Gastroesophageal sphincter (tissue), 4 donors: Measurements from ENCODE around the gene LMF2. TPM values are rescaled to one million over a fixed set of nuclear protein-coding genes. Genes with fewer than 3 reads are reported as not detected.

ENCODE experiments used
- ATAC-seq: fragments of 150-250 bp; one replicate; pipeline ENCODE4 v1.9.1; 2016; ENCODE audit warnings: mild to moderate bottlenecking, moderate library complexity
- H3K27ac ChIP-seq, 4 donors: fragments of 200-600 bp; sonication (generic) in 3 of 4; 1 replicate in 3 of 4; 2 replicates in 1 of 4; pipeline ENCODE4 v1.5.1; 2016 to 2019
- H3K27me3 ChIP-seq: fragments of 200-600 bp; sonication (generic); one replicate; pipeline ENCODE4 v1.5.1; 2019
- H3K36me3 ChIP-seq, 2 donors: fragments of 200-600 bp; sonication (generic); one replicate each; pipeline ENCODE4 v1.5.1; 2019; ENCODE audit warnings: control low read depth in 1 of 2
- H3K4me1 ChIP-seq, 3 donors: fragments of 200-600 bp; sonication (generic); 1 replicate in 2 of 3; 2 replicates in 1 of 3; pipeline ENCODE4 v1.5.1; 2016 to 2019; ENCODE audit warnings: control low read depth in 2 of 3
- H3K4me3 ChIP-seq, 2 donors: fragments of 200-600 bp; sonication (generic); one replicate each; pipeline ENCODE4 v1.5.1; 2019; ENCODE audit warnings: mild to moderate bottlenecking in 1 of 2, moderate library complexity in 1 of 2
- H3K9me3 ChIP-seq, 3 donors: fragments of 200-600 bp; sonication (generic); one replicate each; pipeline ENCODE4 v1.5.1; 2017 to 2019; ENCODE audit warnings: control low read depth in 2 of 3
- EP300 ChIP-seq: sonication (generic); formaldehyde crosslinking; IDR thresholded peaks from one replicate; pipeline ENCODE4 v1.6.1; 2017; ENCODE audit warnings: antibody characterized with exemption, mild to moderate bottlenecking
- POLR2A ChIP-seq, 2 donors: fragments of 450-650 bp; IDR thresholded peaks; one replicate each; pipeline ENCODE4 v1.6.1; 2017; ENCODE audit warnings: antibody characterized with exemption in 2 of 2, mild to moderate bottlenecking in 2 of 2, moderate library complexity in 1 of 2
- POLR2AphosphoS5 ChIP-seq: sonication (generic); formaldehyde crosslinking; IDR thresholded peaks from one replicate; pipeline ENCODE4 v1.6.1; 2017; ENCODE audit warnings: antibody characterized with exemption
- WGBS, 2 donors: methylation state at CpG; one replicate each; pipeline ENCODE4 v1.1.5; 2018; ENCODE audit warnings: low coverage in 1 of 2; 5-methylcytosine and 5-hydroxymethylcytosine counted together
- total RNA-seq, 4 donors: library from RNA; depleted of rRNA; stranded (reverse); fragments of >200 nt; gene quantifications; one replicate each; pipeline ENCODE4 v1.1.0, GENCODE V29; 2016
- TF ChIP-seq, protein P1 (sequence below), 4 experiments: fragments of 200-600 bp in 2 of 4; fragments of 450-650 bp in 2 of 4; sonication (generic) in 1 of 4; IDR thresholded peaks; one replicate each; pipeline ENCODE4 v1.5.1; 2017 to 2019; ENCODE audit warnings: antibody characterized with exemption in 4 of 4, mild to moderate bottlenecking in 2 of 4, moderate library complexity in 2 of 4

Gene LMF2
- total RNA-seq, 4 donors from 2014 or later, result 35.5 to 58.4 (median 45.1) TPM

DNA sequence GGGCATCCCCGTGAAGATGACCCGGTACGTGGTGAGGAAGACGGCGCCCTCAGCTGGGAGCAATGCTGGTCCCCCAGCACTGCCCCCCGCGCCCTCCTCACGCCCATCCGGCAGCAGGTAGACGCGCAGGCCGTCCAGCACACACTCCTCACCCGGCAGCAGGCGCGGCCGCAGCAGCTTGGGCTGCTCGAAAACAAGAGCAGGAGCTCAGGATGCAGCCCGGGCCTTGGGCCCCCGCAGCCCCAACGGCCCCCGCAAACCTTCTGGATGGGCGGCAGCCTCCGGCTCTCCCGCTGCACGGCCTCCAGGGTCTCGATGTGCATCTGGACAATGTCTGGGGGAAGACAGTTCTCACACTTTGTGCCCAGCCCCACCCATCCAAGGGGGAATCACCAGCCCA lies 46.0 kb downstream of the LMF2 start:
- H3K4me1 ChIP-seq, result no peaks in the 10 kb centered on the region
- H3K27ac ChIP-seq, result no peak overlapping the region
- no peaks in the 10 kb centered on the region for H3K27me3 ChIP-seq
- WGBS, 2 donors, result 80 to 95% methylated on average over 1 to 14 of the region's 26 CpGs
- TF ChIP-seq POLR2A (IDR thresholded peaks at IDR 0.05) (no peak), EP300 (no peak), POLR2AphosphoS5 (no peak)
- TF ChIP-seq, protein P1, sequence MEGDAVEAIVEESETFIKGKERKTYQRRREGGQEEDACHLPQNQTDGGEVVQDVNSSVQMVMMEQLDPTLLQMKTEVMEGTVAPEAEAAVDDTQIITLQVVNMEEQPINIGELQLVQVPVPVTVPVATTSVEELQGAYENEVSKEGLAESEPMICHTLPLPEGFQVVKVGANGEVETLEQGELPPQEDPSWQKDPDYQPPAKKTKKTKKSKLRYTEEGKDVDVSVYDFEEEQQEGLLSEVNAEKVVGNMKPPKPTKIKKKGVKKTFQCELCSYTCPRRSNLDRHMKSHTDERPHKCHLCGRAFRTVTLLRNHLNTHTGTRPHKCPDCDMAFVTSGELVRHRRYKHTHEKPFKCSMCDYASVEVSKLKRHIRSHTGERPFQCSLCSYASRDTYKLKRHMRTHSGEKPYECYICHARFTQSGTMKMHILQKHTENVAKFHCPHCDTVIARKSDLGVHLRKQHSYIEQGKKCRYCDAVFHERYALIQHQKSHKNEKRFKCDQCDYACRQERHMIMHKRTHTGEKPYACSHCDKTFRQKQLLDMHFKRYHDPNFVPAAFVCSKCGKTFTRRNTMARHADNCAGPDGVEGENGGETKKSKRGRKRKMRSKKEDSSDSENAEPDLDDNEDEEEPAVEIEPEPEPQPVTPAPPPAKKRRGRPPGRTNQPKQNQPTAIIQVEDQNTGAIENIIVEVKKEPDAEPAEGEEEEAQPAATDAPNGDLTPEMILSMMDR (IDR thresholded peaks at IDR 0.05), result no peak
- ATAC-seq, result no peak
- no peak overlapping the region for H3K4me3 ChIP-seq
- H3K36me3 ChIP-seq, result peaks cover 0 to 100% of the 10 kb centered on the region in 2 donors
- no peaks in the 10 kb centered on the region for H3K9me3 ChIP-seq

GRCh38 chr22:50460938-50461337 lies 46.6 kb downstream of the LMF2 start:
- no peaks in the 10 kb centered on the region for H3K9me3 ChIP-seq
- H3K36me3 ChIP-seq, result peaks cover 0 to 100% of the 10 kb centered on the region in 2 donors
- no peaks in the 10 kb centered on the region for H3K27me3 ChIP-seq
- H3K4me1 ChIP-seq, result no peaks in the 10 kb centered on the region
- no peak overlapping the region for H3K4me3 ChIP-seq
- TF ChIP-seq, protein P1 (IDR thresholded peaks at IDR 0.05), result no peak
- TF ChIP-seq POLR2A (IDR thresholded peaks at IDR 0.05), result no peak
- TF ChIP-seq EP300, result no peak
- no peak for TF ChIP-seq POLR2AphosphoS5
- ATAC-seq, result no peak
- no peak overlapping the region for H3K27ac ChIP-seq
- 94 to 100% methylated on average over 1 to 12 of the region's 17 CpGs for WGBS, 2 donors

GRCh38 chr22:50459496-50460140 lies 47.9 kb downstream of the LMF2 start:
- H3K9me3 ChIP-seq, result no peaks in the 10 kb centered on the region
- ATAC-seq, result no peak
- no peaks in the 10 kb centered on the region for H3K4me1 ChIP-seq
- WGBS, 2 donors, result no CpG with 5 or more reads among the region's 41 CpGs
- TF ChIP-seq POLR2AphosphoS5 (no peak), POLR2A (IDR thresholded peaks at IDR 0.05) (no peak), EP300 (no peak)
- TF ChIP-seq, protein P1 (IDR thresholded peaks at IDR 0.05), result no peak
- no peak overlapping the region for H3K4me3 ChIP-seq
- H3K27ac ChIP-seq, result no peak overlapping the region
- H3K27me3 ChIP-seq, result no peaks in the 10 kb centered on the region
- peaks cover 0 to 100% of the 10 kb centered on the region in 2 donors for H3K36me3 ChIP-seq

- TF ChIP-seq POLR2A (IDR thresholded peaks at IDR 0.05) (no peak), POLR2AphosphoS5 (no peak), EP300 (no peak)
- TF ChIP-seq, protein P1 (IDR thresholded peaks at IDR 0.05), result no peak
- Histone ChIP-seq H3K27me3 (no peaks in the 10 kb centered on the region), H3K27ac (no peak overlapping the region), H3K4me3 (no peak overlapping the region), H3K4me1 (no peaks in the 10 kb centered on the region), H3K36me3 (peaks cover 0 to 100% of the 10 kb centered on the region in 2 donors), H3K9me3 (no peaks in the 10 kb centered on the region)
- 67% methylated on average over 1 of the region's 22 CpGs; no CpG with 5 or more reads in 1 of the 2 donors for WGBS, 2 donors
- no peak for ATAC-seq
These were observed 48.5 kb downstream of the LMF2 start for GRCh38 chr22:50459016-50459415.
